ENCODE data around the gene IQCE.

The IQCE gene

GRCh38 chr7:2614631-2615330 is 56.0 kb downstream of the IQCE start:
- DNase-seq (ENCODE audit: low read depth, low spot score): no peak

- no peak for DNase-seq (ENCODE audit: low read depth, low spot score)
Measured at GRCh38 chr7:2616387-2617324, 57.9 kb downstream of the IQCE start.

- DNase-seq (ENCODE audit: low read depth, low spot score): no peak
Measured at GRCh38 chr7:2617325-2617905, 58.6 kb downstream of the IQCE start.

- no peak for DNase-seq (ENCODE audit: low read depth, low spot score)
Measured at GRCh38 chr7:2619116-2619515, 60.3 kb downstream of the IQCE start.

- DNase-seq (ENCODE audit: low read depth, low spot score): no peak
Measured at GRCh38 chr7:2621061-2621828, 62.5 kb downstream of the IQCE start.

GRCh38 chr7:2621948-2622640 is 63.3 kb downstream of the IQCE start:
- no peak for DNase-seq (ENCODE audit: low read depth, low spot score)

- DNase-seq (ENCODE audit: low read depth, low spot score): no peak
Measured at GRCh38 chr7:2622869-2623697, 64.3 kb downstream of the IQCE start.

- DNase-seq (ENCODE audit: low read depth, low spot score): no peak
Measured at GRCh38 chr7:2623698-2624014, 64.9 kb downstream of the IQCE start.

GRCh38 chr7:2624293-2624886 is 65.6 kb downstream of the IQCE start:
- no peak for DNase-seq (ENCODE audit: low read depth, low spot score)

GRCh38 chr7:2626498-2627117 is 67.8 kb downstream of the IQCE start:
- no peak for DNase-seq (ENCODE audit: low read depth, low spot score)

- no peak for DNase-seq (ENCODE audit: low read depth, low spot score)
Measured at GRCh38 chr7:2627258-2628129, 68.7 kb downstream of the IQCE start.

GRCh38 chr7:2628130-2628482 is 69.3 kb downstream of the IQCE start:
- no peak for DNase-seq (ENCODE audit: low read depth, low spot score)

GRCh38 chr7:2628891-2629290 is 70.1 kb downstream of the IQCE start:
- no peak for DNase-seq (ENCODE audit: low read depth, low spot score)

GRCh38 chr7:2629746-2630681 is 71.2 kb downstream of the IQCE start:
- no peak for DNase-seq (ENCODE audit: low read depth, low spot score)

GRCh38 chr7:2631946-2632732 is 73.4 kb downstream of the IQCE start, which contains the start of gene TTYH3:
Gene TTYH3 (plus strand): TSS chr7:2631986. CDS start chr7:2632156, 170 bp downstream.
- no peak for DNase-seq (ENCODE audit: low read depth, low spot score)

GRCh38 chr7:2632733-2633537 is 74.2 kb downstream of the IQCE start:
- DNase-seq (ENCODE audit: low read depth, low spot score): no peak
